HepG2 (cell line): Measurements from ENCODE around the gene PLCB1. TPM values are rescaled to one million over a fixed set of nuclear protein-coding genes. Genes with fewer than 3 reads are reported as not detected.
A peak's percentile ranks its signal among the peaks of the same experiment; 100 is the strongest.

Experiments
- ATAC-seq: fragments of 200-7000 bp; cut with Tn5 transposase; 3 replicates; pipeline ENCODE4 v1.9.1; 2020; ENCODE audit warnings: mild to moderate bottlenecking, moderate library complexity
- BruUV-seq: library from RNA; stranded (reverse); fragments of 400-500 nt; replicated peaks from 2 replicates; lab custom pipeline; 2021; lab: Mats Ljungman, UMichigan
- CTCF ChIA-PET: fragments of 300-600 bp; formaldehyde crosslinking; extraction: SDS; loops from one replicate; lab custom pipeline; 2021; ENCODE audit warnings: low total read pairs, inconsistent platforms, low intra/inter-chr PET ratio; lab: Yijun Ruan, JAX
- POLR2A ChIA-PET: fragments of 350-600 bp; sonication (Branson Sonifier 250); formaldehyde crosslinking; loops from one replicate; lab custom pipeline; 2020; ENCODE audit warnings: antibody characterized with exemption, inconsistent platforms; lab: Yijun Ruan, JAX
- DNase-seq: peaks from one replicate; pipeline ENCODE4 v3.0.0-alpha.2; 2015; ENCODE audit warnings: low spot score
- FAIRE-seq: peaks from 3 replicates; lab custom pipeline; 2011; peaks lifted over from hg19 to GRCh38; lab: Jason Lieb, UNC
- H2AFZ ChIP-seq: one replicate; pipeline ENCODE4 v1.6.1; 2011; ENCODE audit warnings: low read length, inconsistent platforms
- H3K27ac ChIP-seq: fragments of 300-600 bp; 3 replicates; pipeline ENCODE4 v1.8.0; 2011; ENCODE audit warnings: mixed run types, mild to moderate bottlenecking, mixed read lengths, low read length, inconsistent platforms; ENCODE audit not compliant: insufficient read depth; ENCODE audit errors: extremely low read length
- H3K27me3 ChIP-seq, 2 experiments: fragments of 200-600 bp in 1 of 2; 2 replicates in 1 of 2; 3 replicates in 1 of 2; pipeline versions ENCODE4 v1.6.0 to v1.8.0; 2011; ENCODE audit warnings: low read length in 2 of 2, mild to moderate bottlenecking in 2 of 2, moderate library complexity in 2 of 2, inconsistent platforms in 1 of 2; ENCODE audit not compliant: insufficient read depth in 2 of 2, control insufficient read depth in 1 of 2
- H3K36me3 ChIP-seq, 2 experiments: fragments of 200-600 bp in 1 of 2; replicated peaks in 1 of 2; 2 replicates in 1 of 2; 3 replicates in 1 of 2; pipeline versions ENCODE4 v1.5.1 to v1.8.0; 2011; ENCODE audit warnings: low read length in 2 of 2, inconsistent platforms in 1 of 2; ENCODE audit not compliant: insufficient read depth in 2 of 2, control insufficient read depth in 1 of 2
- H3K4me1 ChIP-seq: 2 replicates; pipeline ENCODE4 v1.5.1; 2012; ENCODE audit warnings: low read length, inconsistent platforms; ENCODE audit not compliant: insufficient read depth
- H3K4me2 ChIP-seq: 2 replicates; pipeline ENCODE4 v1.6.0; 2011; ENCODE audit warnings: low read depth, low read length, inconsistent platforms
- H3K4me3 ChIP-seq, 3 experiments: fragments of 200-600 bp in 1 of 3; sonication (generic), shearing (Covaris generic) in 1 of 3; replicated peaks in 1 of 3; 2 replicates each; pipeline ENCODE4 v1.5.1; 2011 to 2016; ENCODE audit warnings: low read length in 3 of 3, inconsistent platforms in 2 of 3, low read depth in 2 of 3, mild to moderate bottlenecking in 2 of 3, control low read depth in 1 of 3, mixed read lengths in 1 of 3; ENCODE audit not compliant: insufficient read depth in 1 of 3
- H3K79me2 ChIP-seq: one replicate; pipeline ENCODE4 v1.6.1; 2011; ENCODE audit warnings: low read length, inconsistent platforms; ENCODE audit not compliant: insufficient read depth
- H3K9ac ChIP-seq: 2 replicates; pipeline ENCODE4 v1.6.0; 2011; ENCODE audit warnings: mild to moderate bottlenecking, low read depth, low read length, inconsistent platforms; ENCODE audit not compliant: insufficient read depth
- H3K9me3 ChIP-seq: 2 replicates; pipeline ENCODE4 v1.5.1; 2012; ENCODE audit warnings: mild to moderate bottlenecking, low read length
- H4K20me1 ChIP-seq: 2 replicates; pipeline ENCODE4 v1.6.0; 2011; ENCODE audit warnings: inconsistent platforms, mild to moderate bottlenecking, low read length, moderate library complexity; ENCODE audit not compliant: insufficient read depth
- AHR ChIP-seq: IDR thresholded peaks from 2 replicates; pipeline ENCODE4 v1.6.1; 2018; ENCODE audit warnings: missing genetic modification reagents, missing compliant biosample characterization
- FOXP4 ChIP-seq: sonication (generic); formaldehyde crosslinking; IDR thresholded peaks from 2 replicates; pipeline ENCODE4 v1.4.0; 2020; ENCODE audit warnings: missing genetic modification reagents
- HOXD1 ChIP-seq: sonication (generic); formaldehyde crosslinking; IDR thresholded peaks from 2 replicates; pipeline ENCODE4 v1.5.0; 2020; ENCODE audit warnings: missing genetic modification reagents
- IRF9 ChIP-seq: sonication (generic); formaldehyde crosslinking; IDR thresholded peaks from 2 replicates; pipeline ENCODE4 v1.8.0; 2022; ENCODE audit warnings: missing genetic modification reagents, mild to moderate bottlenecking, borderline replicate concordance
- KDM6A ChIP-seq: IDR thresholded peaks from 2 replicates; pipeline ENCODE4 v1.6.1; 2016; ENCODE audit warnings: low read depth
- MED1 ChIP-seq: sonication (generic); formaldehyde crosslinking; IDR thresholded peaks from 2 replicates; pipeline ENCODE4 v1.4.0; 2020; ENCODE audit warnings: missing genetic modification reagents
- MTA1 ChIP-seq: sonication (generic); formaldehyde crosslinking; IDR thresholded peaks from 2 replicates; pipeline ENCODE4 v1.4.0; 2020; ENCODE audit warnings: missing genetic modification reagents, mild to moderate bottlenecking, borderline replicate concordance
- NCOA5 ChIP-seq: sonication (generic); formaldehyde crosslinking; IDR thresholded peaks from 2 replicates; pipeline ENCODE4 v1.4.0; 2020; ENCODE audit warnings: missing genetic modification reagents
- NFE2L2 ChIP-seq: fragments of 150-350 bp; IDR thresholded peaks from 2 replicates; pipeline ENCODE4 v1.6.1; 2014; ENCODE audit warnings: low read length
- NPAS2 ChIP-seq: sonication (generic); formaldehyde crosslinking; IDR thresholded peaks from 2 replicates; pipeline ENCODE4 v1.8.0; 2022; ENCODE audit warnings: mild to moderate bottlenecking, missing genetic modification reagents, borderline replicate concordance
- RARA ChIP-seq: IDR thresholded peaks from 2 replicates; pipeline ENCODE4 v1.6.1; 2016; ENCODE audit warnings: missing genetic modification reagents, missing compliant biosample characterization
- ZNF30 ChIP-seq: sonication (generic); formaldehyde crosslinking; IDR thresholded peaks from 2 replicates; pipeline ENCODE4 v1.5.0; 2020; ENCODE audit warnings: mild to moderate bottlenecking, missing genetic modification reagents
- ZNF354B ChIP-seq: sonication (generic); formaldehyde crosslinking; IDR thresholded peaks from 2 replicates; pipeline ENCODE4 v1.8.0; 2022; ENCODE audit warnings: mild to moderate bottlenecking, missing genetic modification reagents
- WGBS: methylation state at CpG from one replicate; pipeline ENCODE4 v1.1.6; 2017; ENCODE audit warnings: low lambda C conversion rate; 5-methylcytosine and 5-hydroxymethylcytosine counted together
- in situ Hi-C: cut with HindIII; loops from 2 replicates; pipeline ENCODE4 v1.10.0; 2017; ENCODE audit warnings: low pct_unique_long_range_greater_than_20kb; ENCODE audit not compliant: extremely low pct_ligation_motif_present
- intact Hi-C: fragments of 100-400 bp; cut with micrococcal nuclease; formaldehyde crosslinking; loops from one replicate; pipeline ENCODE4 v1.10.0; 2022; ENCODE audit not compliant: unreplicated experiment
- polyA plus RNA-seq, 8 experiments: library from polyadenylated mRNA; depleted of rRNA in 3 of 8; stranded (reverse) in 7 of 8; unstranded in 1 of 8; fragments of >200 nt; fragmentation: Illumina TruSeq in 4 of 8; extraction: Trizol in 4 of 8; gene quantifications; 2 replicates each; pipeline versions ENCODE4 v1.2.1 to v1.2.3, GENCODE V29; 2011 to 2016; ENCODE audit warnings: low read depth in 4 of 8, missing spikeins in 1 of 8, mixed read lengths in 1 of 8; ENCODE audit not compliant: insufficient read depth in 1 of 8
- total RNA-seq, 5 experiments: library from RNA; depleted of rRNA; stranded (reverse); fragments of >200 nt; fragmentation: Illumina TruSeq; extraction: Trizol; gene quantifications; 2 replicates each; pipeline ENCODE4 v1.2.3, GENCODE V29; 2016; ENCODE audit warnings: low read depth in 1 of 5
- TF ChIP-seq, protein P1 (sequence below): IDR thresholded peaks from 2 replicates; pipeline ENCODE4 v1.6.1; 2016; ENCODE audit warnings: low read depth, missing genetic modification reagents, missing compliant biosample characterization
- TF ChIP-seq, protein P2 (sequence below): IDR thresholded peaks from 2 replicates; pipeline ENCODE4 v1.6.1; 2016

Gene PLCB1
- total and polyA plus RNA-seq, 2 of the 13 experiments (the other 11 are each of a cell fraction or from before 2014, with no cell fraction given), result 42.4 to 55.9 TPM

DNA sequence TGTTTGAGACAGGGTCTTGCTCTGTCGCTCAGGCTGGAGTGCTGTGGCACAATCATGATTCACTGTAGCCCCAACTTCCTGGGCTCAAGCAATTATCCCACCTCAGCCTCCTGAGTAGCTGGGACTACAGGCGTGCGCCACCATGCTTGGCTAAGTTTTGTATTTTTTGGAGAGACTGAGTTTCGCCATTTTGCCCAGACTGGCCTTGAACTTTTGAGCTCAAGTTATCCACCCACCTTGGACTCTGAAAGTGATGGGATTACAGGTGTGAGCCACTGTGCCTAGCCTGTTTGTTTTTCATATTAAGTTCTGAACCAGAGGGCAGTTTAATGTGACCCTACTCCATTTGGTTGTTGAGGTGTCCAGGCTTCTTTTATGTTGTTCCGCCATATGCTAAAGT, 194.8 kb downstream of the PLCB1 start:
- BruUV-seq, result no TSS peak
- POLR2A ChIA-PET, result no interaction called here
- peaks cover 55% of the 10 kb centered on the region for H3K4me1 ChIP-seq
- no peak overlapping the region for H2AFZ ChIP-seq
- H3K27ac ChIP-seq, result no peak overlapping the region
- ATAC-seq (no peak), FAIRE-seq (no peak), DNase-seq (no peak)
- no peak overlapping the region for H3K4me2 ChIP-seq
- H3K27me3 ChIP-seq, result no peaks in the 10 kb centered on the region
- H3K36me3 ChIP-seq, result peaks cover 0 to 2% of the 10 kb centered on the region in 2 experiments; a peak in 3 of 5 replicates
- intact Hi-C loops (no loop called here), in situ Hi-C loops (no loop called here)
- 96% methylated on average over 5 of the region's 5 CpGs for WGBS
- H3K4me3 ChIP-seq, result no peak overlapping the region
- H4K20me1 ChIP-seq, result no peaks in the 10 kb centered on the region
- H3K9ac ChIP-seq, result no peak overlapping the region
- H3K9me3 ChIP-seq, result no peaks in the 10 kb centered on the region
- CTCF ChIA-PET, result no interaction called here
- H3K79me2 ChIP-seq, result no peaks in the 10 kb centered on the region
- TF ChIP-seq ZNF354B (CRISPR knock-in tag) (no peak), FOXP4 (CRISPR knock-in tag) (0 out of 2 replicates have a peak, but pooled peaks have one; percentile 24), NPAS2 (CRISPR knock-in tag) (no peak), MTA1 (CRISPR knock-in tag) (no peak), KDM6A (CRISPR knock-in tag) (no peak), MED1 (peak; percentile 31), NCOA5 (CRISPR knock-in tag) (no peak), ZNF30 (CRISPR knock-in tag) (no peak), IRF9 (0 out of 2 replicates have a peak, but pooled peaks have one; percentile 39), AHR (CRISPR knock-in tag) (no peak), HOXD1 (CRISPR knock-in tag) (0 out of 2 replicates have a peak, but pooled peaks have one; percentile 32), NFE2L2 (no peak), RARA (CRISPR knock-in tag) (no peak)
- TF ChIP-seq, protein P1, sequence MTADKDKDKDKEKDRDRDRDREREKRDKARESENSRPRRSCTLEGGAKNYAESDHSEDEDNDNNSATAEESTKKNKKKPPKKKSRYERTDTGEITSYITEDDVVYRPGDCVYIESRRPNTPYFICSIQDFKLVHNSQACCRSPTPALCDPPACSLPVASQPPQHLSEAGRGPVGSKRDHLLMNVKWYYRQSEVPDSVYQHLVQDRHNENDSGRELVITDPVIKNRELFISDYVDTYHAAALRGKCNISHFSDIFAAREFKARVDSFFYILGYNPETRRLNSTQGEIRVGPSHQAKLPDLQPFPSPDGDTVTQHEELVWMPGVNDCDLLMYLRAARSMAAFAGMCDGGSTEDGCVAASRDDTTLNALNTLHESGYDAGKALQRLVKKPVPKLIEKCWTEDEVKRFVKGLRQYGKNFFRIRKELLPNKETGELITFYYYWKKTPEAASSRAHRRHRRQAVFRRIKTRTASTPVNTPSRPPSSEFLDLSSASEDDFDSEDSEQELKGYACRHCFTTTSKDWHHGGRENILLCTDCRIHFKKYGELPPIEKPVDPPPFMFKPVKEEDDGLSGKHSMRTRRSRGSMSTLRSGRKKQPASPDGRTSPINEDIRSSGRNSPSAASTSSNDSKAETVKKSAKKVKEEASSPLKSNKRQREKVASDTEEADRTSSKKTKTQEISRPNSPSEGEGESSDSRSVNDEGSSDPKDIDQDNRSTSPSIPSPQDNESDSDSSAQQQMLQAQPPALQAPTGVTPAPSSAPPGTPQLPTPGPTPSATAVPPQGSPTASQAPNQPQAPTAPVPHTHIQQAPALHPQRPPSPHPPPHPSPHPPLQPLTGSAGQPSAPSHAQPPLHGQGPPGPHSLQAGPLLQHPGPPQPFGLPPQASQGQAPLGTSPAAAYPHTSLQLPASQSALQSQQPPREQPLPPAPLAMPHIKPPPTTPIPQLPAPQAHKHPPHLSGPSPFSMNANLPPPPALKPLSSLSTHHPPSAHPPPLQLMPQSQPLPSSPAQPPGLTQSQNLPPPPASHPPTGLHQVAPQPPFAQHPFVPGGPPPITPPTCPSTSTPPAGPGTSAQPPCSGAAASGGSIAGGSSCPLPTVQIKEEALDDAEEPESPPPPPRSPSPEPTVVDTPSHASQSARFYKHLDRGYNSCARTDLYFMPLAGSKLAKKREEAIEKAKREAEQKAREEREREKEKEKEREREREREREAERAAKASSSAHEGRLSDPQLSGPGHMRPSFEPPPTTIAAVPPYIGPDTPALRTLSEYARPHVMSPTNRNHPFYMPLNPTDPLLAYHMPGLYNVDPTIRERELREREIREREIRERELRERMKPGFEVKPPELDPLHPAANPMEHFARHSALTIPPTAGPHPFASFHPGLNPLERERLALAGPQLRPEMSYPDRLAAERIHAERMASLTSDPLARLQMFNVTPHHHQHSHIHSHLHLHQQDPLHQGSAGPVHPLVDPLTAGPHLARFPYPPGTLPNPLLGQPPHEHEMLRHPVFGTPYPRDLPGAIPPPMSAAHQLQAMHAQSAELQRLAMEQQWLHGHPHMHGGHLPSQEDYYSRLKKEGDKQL (CRISPR knock-in tag), result no peak
- TF ChIP-seq, protein P2, sequence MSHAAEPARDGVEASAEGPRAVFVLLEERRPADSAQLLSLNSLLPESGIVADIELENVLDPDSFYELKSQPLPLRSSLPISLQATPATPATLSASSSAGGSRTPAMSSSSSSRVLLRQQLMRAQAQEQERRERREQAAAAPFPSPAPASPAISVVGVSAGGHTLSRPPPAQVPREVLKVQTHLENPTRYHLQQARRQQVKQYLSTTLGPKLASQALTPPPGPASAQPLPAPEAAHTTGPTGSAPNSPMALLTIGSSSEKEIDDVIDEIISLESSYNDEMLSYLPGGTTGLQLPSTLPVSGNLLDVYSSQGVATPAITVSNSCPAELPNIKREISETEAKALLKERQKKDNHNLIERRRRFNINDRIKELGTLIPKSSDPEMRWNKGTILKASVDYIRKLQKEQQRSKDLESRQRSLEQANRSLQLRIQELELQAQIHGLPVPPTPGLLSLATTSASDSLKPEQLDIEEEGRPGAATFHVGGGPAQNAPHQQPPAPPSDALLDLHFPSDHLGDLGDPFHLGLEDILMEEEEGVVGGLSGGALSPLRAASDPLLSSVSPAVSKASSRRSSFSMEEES (CRISPR knock-in tag), result no peak
